Activated CD4-positive, alpha-beta T cell treated with anti-CD3 and anti-CD28 coated beads for 36 hours (primary cell): ENCODE measurements around the gene INSYN2B. TPM values are rescaled to one million over a fixed set of nuclear protein-coding genes. Genes with fewer than 3 reads are reported as not detected.
"Not testable (repeated sequence)": the region's sequence is repeated elsewhere in the genome, so short reads cannot be mapped to it uniquely, and the experiment has no call there.

Source experiments
- ATAC-seq: fragments of 200-7000 bp; cut with Tn5 transposase; one replicate; pipeline ENCODE4 v1.10.0; 2021; ENCODE audit warnings: mild to moderate bottlenecking, moderate library complexity
- CTCF ChIA-PET: fragments of 350-600 bp; sonication (Branson Sonifier 250); formaldehyde crosslinking; loops from one replicate; lab custom pipeline; 2021; ENCODE audit warnings: antibody characterized with exemption; lab: Charles Lee
- POLR2A ChIA-PET: fragments of 350-600 bp; sonication (Branson Sonifier 250); formaldehyde crosslinking; loops from one replicate; lab custom pipeline; 2021; ENCODE audit warnings: antibody characterized with exemption, inconsistent platforms; lab: Charles Lee
- DNase-seq: peaks from one replicate; pipeline ENCODE4 v3.0.0-alpha.2; 2020
- H3K27ac Mint-ChIP-seq: one replicate; pipeline ENCODE4 v1.8.0; 2021; ENCODE audit warnings: mixed read lengths
- H3K27me3 Mint-ChIP-seq: one replicate; pipeline ENCODE4 v1.8.0; 2021; ENCODE audit warnings: mixed read lengths
- H3K36me3 Mint-ChIP-seq: one replicate; pipeline ENCODE4 v1.8.0; 2021; ENCODE audit warnings: low read depth, mixed read lengths
- H3K4me1 Mint-ChIP-seq: one replicate; pipeline ENCODE4 v1.8.0; 2021; ENCODE audit warnings: mixed read lengths
- H3K4me3 Mint-ChIP-seq: one replicate; pipeline ENCODE4 v1.8.0; 2021; ENCODE audit warnings: mild to moderate bottlenecking, moderate library complexity, mixed read lengths
- H3K9me3 Mint-ChIP-seq: one replicate; pipeline ENCODE4 v1.8.0; 2021; ENCODE audit warnings: low read depth, mixed read lengths
- intact Hi-C, 2 experiments: fragments of 100-400 bp; cut with DNase I in 1 of 2; cut with micrococcal nuclease in 1 of 2; formaldehyde crosslinking; loops; one replicate each; pipeline versions ENCODE4 v1.14.2 to v1.15.1; 2022 to 2024; cut with DNase I, micrococcal nuclease
- total RNA-seq, 2 experiments: library from RNA; stranded (reverse); gene quantifications; one replicate each; pipeline ENCODE4 v1.2.3, GENCODE V29; 2021

The INSYN2B gene
- total RNA-seq, 2 experiments from 2014 or later = not detected

DNA sequence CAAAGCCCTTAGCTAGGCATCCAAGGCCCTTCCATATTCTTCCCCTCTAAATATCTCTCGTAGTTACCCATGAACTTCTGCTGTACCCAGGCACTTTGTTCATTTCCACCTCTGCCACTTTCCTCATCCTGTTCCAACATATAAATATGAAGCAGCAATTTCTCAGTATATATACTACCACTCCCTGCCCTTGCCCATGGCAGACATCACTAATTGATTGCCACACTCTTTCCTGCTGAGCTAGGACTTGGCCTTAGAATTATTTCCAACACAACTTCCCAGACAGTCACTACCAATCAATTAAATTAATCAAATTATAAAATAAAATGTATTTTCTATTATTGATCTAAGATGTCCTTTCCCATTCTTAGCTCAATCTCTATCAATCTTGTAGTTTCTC is 8.5 kb downstream of the INSYN2B start:
- ChIA-PET POLR2A (no interaction called here), CTCF (interaction anchor here (0.7 kb wide), 2 partner anchors 91 to 256 kb away, joined by 3 read pairs; no protein-coding TSS in a partner anchor)
- DNase-seq (no peak), ATAC-seq (no peak)
- no peaks in the 10 kb centered on the region for H3K9me3 Mint-ChIP-seq
- H3K4me3 Mint-ChIP-seq = no peak overlapping the region
- intact Hi-C loops = no loop called here
- H3K27me3 Mint-ChIP-seq = no peaks in the 10 kb centered on the region
- H3K4me1 Mint-ChIP-seq = no peaks in the 10 kb centered on the region
- peaks cover 2% of the 10 kb centered on the region for H3K36me3 Mint-ChIP-seq
- no peak overlapping the region for H3K27ac Mint-ChIP-seq

DNA sequence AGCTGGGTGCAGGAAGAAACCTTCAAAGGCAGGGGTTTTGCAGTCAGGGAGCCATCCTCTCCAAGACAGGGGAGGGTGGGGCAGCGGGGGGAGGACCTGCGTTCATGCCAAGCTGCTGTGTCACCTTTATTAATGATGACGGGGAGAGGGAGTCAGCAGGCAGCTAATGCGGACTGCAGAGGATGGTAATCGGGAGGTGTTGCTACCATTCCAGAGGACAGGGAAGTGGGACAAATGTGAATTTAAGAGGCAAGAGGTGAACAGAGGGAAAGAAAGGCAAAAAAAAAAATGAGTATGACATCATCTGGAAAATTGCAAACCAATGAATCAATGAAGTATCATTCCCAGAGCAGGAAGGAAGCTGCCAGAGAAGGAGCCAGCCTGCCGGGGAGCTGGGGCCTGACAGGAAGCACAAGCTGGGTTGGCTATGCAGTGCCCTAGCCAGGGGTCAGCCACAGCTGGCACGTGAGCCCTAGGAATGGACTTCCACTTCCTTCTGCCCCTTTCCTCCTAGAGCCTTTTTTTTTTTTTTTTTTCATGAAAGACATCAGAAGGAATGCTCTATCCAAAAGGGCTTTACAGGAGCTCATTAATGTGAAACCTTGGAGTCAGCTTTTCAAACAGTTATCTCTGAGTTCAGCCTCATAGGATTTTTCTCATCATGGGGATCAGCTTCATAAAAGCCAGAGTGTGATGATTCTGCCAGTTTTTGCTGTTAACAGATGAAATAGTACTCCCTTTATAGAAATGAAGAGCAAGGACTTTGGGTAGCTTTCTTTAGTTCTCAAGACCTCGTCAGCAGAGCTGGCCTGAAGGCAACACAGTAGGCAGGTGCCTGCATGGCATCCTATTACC is 9.2 kb downstream of the INSYN2B start:
- Mint-ChIP-seq H3K4me1 (no peaks in the 10 kb centered on the region), H3K27me3 (no peaks in the 10 kb centered on the region), H3K27ac (no peak overlapping the region), H3K36me3 (peaks cover 2% of the 10 kb centered on the region), H3K9me3 (no peaks in the 10 kb centered on the region), H3K4me3 (no peak overlapping the region)
- ATAC-seq (no peak), DNase-seq (no peak)
- POLR2A ChIA-PET = no interaction called here
- CTCF ChIA-PET = interaction anchor here (0.7 kb wide), 2 partner anchors 90 to 256 kb away, joined by 3 read pairs; no protein-coding TSS in a partner anchor
- intact Hi-C loops = no loop called here

DNA sequence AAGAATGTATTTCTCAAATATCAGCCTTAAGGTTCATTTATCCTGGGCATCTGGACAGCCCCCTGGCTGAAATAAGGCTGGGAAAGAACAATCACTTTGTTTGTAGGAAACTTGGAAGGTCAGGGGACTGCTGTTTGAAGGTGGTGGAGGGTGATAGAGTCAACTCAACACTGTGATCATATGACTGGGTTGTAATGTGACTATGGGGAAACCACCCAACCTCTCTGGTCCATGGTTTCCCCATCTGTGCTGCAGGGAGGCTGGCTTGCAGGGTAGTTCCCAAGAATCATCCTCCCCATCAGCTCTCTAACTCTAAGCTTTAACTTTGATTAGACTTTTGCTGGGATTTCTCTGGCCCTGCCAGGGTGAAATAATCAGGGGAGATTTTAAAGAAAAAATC is 10.0 kb downstream of the INSYN2B start:
- POLR2A ChIA-PET = no interaction called here
- Mint-ChIP-seq H3K27me3 (no peaks in the 10 kb centered on the region), H3K9me3 (no peaks in the 10 kb centered on the region), H3K4me1 (no peaks in the 10 kb centered on the region), H3K27ac (no peak overlapping the region), H3K36me3 (peaks cover 2% of the 10 kb centered on the region), H3K4me3 (no peak overlapping the region)
- ATAC-seq = peak; percentile 42
- no peak for DNase-seq
- CTCF ChIA-PET = no interaction called here
- intact Hi-C loops = no loop called here

DNA sequence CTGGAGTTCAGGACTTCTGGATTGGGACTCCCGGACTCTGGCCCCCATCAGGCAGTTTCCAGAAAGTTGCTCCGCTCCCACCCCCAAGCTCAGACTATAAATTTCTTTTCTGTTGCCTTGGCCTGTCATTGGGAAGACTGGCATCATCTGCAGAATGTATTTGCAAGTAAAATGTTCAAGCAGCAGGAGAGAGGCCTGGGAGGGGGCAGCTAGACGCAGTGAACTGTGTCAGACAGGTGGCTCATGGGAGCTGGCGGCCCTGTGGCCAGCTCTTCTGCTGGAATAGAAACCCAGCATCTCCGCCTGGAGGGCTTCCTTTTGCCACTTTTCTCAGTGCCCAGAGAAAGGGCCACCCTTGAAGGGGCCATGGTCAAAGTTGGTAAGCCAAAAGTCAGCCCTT is 16.0 kb downstream of the INSYN2B start:
- ChIA-PET POLR2A (no interaction called here), CTCF (no interaction called here)
- intact Hi-C loops = no loop called here
- Mint-ChIP-seq H3K36me3 (peaks cover 4% of the 10 kb centered on the region), H3K4me1 (no peaks in the 10 kb centered on the region), H3K27ac (no peak overlapping the region), H3K4me3 (no peak overlapping the region), H3K27me3 (no peaks in the 10 kb centered on the region), H3K9me3 (no peaks in the 10 kb centered on the region)
- ATAC-seq (no peak), DNase-seq (no peak)

DNA sequence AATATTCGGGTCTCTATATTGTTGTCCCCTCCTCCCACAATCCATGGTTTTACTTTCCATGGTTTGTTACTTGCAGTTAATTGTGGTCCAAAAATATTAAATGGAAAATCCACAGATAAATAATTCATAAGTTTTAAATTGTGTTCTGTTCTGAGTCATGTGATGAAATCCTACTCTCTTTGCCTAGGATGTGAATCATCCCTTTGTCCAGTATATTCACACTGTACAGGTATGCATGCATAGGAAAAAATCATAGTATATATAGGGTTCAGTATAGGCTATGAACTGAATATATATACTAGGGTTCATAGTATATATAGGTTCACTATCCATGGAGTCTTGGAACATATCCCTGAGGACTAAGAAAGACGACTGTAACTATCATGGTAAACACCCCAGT is 19.6 kb downstream of the INSYN2B start:
- no peak for DNase-seq
- no peak overlapping the region for H3K27ac Mint-ChIP-seq
- CTCF ChIA-PET = no interaction called here
- no peak for ATAC-seq
- no peaks in the 10 kb centered on the region for H3K9me3 Mint-ChIP-seq
- POLR2A ChIA-PET = no interaction called here
- no peaks in the 10 kb centered on the region for H3K4me1 Mint-ChIP-seq
- intact Hi-C loops = no loop called here
- no peaks in the 10 kb centered on the region for H3K27me3 Mint-ChIP-seq
- no peak overlapping the region for H3K4me3 Mint-ChIP-seq
- H3K36me3 Mint-ChIP-seq = peaks cover 11% of the 10 kb centered on the region

DNA sequence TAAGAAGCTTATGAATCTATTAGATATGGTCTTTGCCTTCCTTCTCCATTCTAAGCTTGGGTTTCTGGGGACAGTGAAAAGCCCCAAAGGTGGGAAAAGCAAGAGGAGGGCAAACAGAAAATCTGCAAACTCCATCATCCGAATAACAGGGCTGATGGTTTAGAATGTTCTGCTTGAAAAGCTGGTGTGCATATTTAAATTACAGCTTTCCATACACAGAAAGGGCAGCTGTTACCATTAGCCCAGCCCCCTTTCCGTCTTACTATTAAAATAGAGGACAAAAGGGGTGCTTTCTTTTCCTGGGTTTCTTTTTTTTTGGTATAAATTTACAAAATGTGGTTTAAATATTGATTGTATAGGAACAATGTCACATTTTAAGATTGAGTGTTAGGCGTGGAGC is 22.0 kb downstream of the INSYN2B start:
- Mint-ChIP-seq H3K4me1 (no peaks in the 10 kb centered on the region), H3K4me3 (no peak overlapping the region), H3K27ac (no peak overlapping the region), H3K36me3 (peaks cover 11% of the 10 kb centered on the region), H3K9me3 (no peaks in the 10 kb centered on the region), H3K27me3 (no peaks in the 10 kb centered on the region)
- POLR2A ChIA-PET = no interaction called here
- no peak for ATAC-seq
- DNase-seq = no peak
- intact Hi-C loops = no loop called here
- CTCF ChIA-PET = interaction anchor here (0.8 kb wide), 1 partner anchor 13 kb away, joined by 5 read pairs; no protein-coding TSS in a partner anchor

DNA sequence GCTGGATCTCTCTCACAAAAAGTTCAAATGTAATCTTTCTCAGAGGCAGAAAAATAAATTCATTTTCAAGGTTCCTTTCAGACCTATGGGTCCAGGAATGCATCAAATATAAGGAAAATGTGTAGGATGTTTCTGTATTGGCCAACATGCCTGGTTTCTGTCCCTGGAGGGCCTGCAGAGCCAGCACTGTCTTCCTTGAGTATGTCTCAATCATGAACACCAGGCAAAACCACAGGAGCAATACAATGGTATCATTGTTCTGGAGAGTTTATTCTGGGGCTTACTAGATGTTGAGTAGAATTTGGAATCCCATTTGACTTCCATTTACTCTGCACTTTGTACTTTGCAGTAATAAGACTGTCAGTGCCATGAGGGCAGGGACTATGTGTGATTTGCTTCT is 23.5 kb downstream of the INSYN2B start:
- Mint-ChIP-seq H3K36me3 (peaks cover 15% of the 10 kb centered on the region), H3K4me1 (peaks cover 2% of the 10 kb centered on the region), H3K9me3 (no peaks in the 10 kb centered on the region), H3K27me3 (no peaks in the 10 kb centered on the region), H3K4me3 (no peak overlapping the region), H3K27ac (no peak overlapping the region)
- ChIA-PET CTCF (no interaction called here), POLR2A (interaction anchor here (0.7 kb wide), 1 partner anchor 382 kb away, joined by 3 read pairs; no protein-coding TSS in a partner anchor)
- DNase-seq (no peak), ATAC-seq (no peak)
- intact Hi-C loops = no loop called here

DNA sequence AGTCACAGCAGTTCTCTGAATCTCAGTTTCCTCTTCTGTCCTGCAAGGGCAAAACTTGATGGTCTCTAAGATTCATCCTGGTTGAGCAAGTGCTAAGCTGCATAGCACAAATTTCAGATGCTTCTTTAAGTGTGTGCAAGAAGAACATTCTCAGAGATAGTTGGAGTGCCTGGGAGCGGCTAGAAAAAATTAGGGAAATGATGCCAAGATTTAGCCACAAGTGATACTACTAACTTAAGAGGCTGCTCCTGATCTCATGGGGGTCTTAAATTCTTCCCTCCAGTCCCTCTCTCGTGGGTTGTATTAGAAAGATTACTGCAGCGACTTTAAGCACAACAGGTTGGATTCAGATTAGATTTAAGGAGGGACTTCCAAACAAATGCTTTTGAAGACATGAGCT is 24.2 kb downstream of the INSYN2B start:
- no peak for DNase-seq
- Mint-ChIP-seq H3K9me3 (no peaks in the 10 kb centered on the region), H3K27me3 (no peaks in the 10 kb centered on the region), H3K4me1 (peaks cover 2% of the 10 kb centered on the region), H3K27ac (no peak overlapping the region), H3K4me3 (no peak overlapping the region), H3K36me3 (peaks cover 16% of the 10 kb centered on the region)
- no peak for ATAC-seq
- ChIA-PET CTCF (interaction anchor here (1.1 kb wide), 1 partner anchor 69 kb away, joined by 3 read pairs; no protein-coding TSS in a partner anchor), POLR2A (interaction anchor here (0.7 kb wide), 1 partner anchor 381 kb away, joined by 3 read pairs; no protein-coding TSS in a partner anchor)
- intact Hi-C loops = no loop called here

DNA sequence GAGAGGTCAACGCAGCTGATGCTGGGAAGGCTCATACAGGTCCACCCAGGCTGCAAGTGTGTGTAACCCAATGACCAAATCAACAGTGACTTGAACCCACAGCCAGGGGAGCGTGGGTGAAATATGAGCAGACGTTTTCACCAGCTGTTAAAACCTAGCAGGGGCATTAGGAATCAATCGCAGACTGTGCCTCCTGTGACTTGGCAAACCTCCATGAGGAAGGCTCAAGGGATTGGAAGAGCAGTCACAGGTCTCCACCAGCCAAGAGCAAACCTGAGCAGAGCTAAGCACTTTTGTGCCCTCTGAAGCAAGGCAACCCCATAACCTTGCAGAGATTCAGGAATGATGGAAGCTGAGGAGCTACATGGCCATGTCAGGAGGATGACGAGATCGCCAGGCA is 25.5 kb downstream of the INSYN2B start:
- CTCF ChIA-PET = interaction anchor here (1.5 kb wide), 1 partner anchor 271 kb away, joined by 3 read pairs; no protein-coding TSS in a partner anchor
- intact Hi-C loops = no loop called here
- Mint-ChIP-seq H3K9me3 (no peaks in the 10 kb centered on the region), H3K4me3 (no peak overlapping the region), H3K36me3 (peaks cover 19% of the 10 kb centered on the region), H3K4me1 (peaks cover 2% of the 10 kb centered on the region), H3K27ac (no peak overlapping the region), H3K27me3 (no peaks in the 10 kb centered on the region)
- ATAC-seq (no peak), DNase-seq (no peak)
- POLR2A ChIA-PET = no interaction called here

DNA sequence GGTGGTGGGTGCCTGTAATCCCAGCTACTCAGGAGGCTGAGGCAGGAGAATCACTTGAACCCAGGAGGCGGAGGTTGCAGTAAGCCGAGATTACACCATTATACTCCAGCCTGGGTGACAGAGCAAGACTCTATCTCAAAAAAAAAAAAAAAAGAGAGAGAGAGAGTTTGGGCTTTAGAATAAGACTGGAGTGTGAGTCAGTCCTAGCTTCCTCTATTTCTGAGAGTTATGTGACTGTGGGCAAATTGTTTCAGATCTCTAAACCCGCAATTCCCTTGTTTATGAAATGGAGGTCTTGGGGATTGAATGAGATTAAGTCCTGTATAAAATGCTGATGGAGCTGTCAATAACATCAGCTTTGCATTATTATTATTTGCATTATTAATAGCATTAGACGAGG is 27.1 kb downstream of the INSYN2B start:
- H3K27ac Mint-ChIP-seq, CTCF ChIA-PET, DNase-seq, H3K4me3 Mint-ChIP-seq, H3K27me3 Mint-ChIP-seq, intact Hi-C loops, POLR2A ChIA-PET, H3K4me1 Mint-ChIP-seq, H3K9me3 Mint-ChIP-seq, ATAC-seq: not testable (repeated sequence)
- peaks cover 18% of the 10 kb centered on the region for H3K36me3 Mint-ChIP-seq

DNA sequence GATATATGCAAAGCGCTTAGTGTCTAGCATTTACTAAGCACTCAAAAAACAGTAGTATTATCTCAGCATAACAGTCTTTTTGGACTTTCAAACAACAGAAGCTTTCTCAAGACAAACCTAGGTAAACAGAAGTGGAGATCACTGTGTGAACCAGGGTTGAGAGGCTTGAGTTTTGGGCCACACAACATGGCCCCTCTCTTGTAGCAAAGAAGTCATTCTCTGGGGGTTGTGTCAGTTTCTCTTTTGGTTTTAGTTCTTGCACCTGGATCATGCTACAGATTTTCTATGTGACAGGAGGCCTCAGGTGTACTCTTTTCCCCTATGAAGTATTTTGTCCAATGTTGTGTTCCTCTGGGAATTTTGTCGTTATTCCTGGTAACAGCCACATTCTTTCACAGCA is 30.0 kb downstream of the INSYN2B start:
- DNase-seq (no peak), ATAC-seq (no peak)
- POLR2A ChIA-PET = interaction anchor here (0.5 to 0.6 kb wide), 2 partner anchors 12 to 15 kb away, joined by 3 read pairs; no protein-coding TSS in a partner anchor
- Mint-ChIP-seq H3K27me3 (no peaks in the 10 kb centered on the region), H3K4me1 (peaks cover 2% of the 10 kb centered on the region), H3K9me3 (no peaks in the 10 kb centered on the region), H3K36me3 (peaks cover 15% of the 10 kb centered on the region), H3K4me3 (no peak overlapping the region), H3K27ac (no peak overlapping the region)
- intact Hi-C loops = no loop called here
- CTCF ChIA-PET = no interaction called here
